ENCODE results near the gene RDH5.

DNA sequence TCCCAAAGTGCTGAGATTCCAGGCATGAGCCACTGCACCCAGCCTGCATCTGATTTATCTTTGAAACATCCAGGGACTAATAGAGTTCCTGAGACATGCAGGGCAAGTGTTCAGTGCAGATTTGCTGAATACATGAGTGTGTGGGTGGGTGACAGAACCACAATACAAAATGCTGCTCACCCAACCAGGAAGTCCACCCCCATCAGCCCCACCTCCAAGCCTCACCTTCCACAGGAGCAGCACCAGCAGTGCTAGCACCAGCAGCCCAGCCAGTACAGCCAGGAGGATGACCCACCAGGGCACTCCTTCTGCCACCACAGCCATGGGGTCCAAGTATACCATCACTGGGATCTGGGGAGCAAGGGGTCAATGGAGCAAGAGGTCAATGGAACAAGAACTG lies 32.4 kb upstream of the RDH5 start:
- TF ChIP-seq, protein P1, sequence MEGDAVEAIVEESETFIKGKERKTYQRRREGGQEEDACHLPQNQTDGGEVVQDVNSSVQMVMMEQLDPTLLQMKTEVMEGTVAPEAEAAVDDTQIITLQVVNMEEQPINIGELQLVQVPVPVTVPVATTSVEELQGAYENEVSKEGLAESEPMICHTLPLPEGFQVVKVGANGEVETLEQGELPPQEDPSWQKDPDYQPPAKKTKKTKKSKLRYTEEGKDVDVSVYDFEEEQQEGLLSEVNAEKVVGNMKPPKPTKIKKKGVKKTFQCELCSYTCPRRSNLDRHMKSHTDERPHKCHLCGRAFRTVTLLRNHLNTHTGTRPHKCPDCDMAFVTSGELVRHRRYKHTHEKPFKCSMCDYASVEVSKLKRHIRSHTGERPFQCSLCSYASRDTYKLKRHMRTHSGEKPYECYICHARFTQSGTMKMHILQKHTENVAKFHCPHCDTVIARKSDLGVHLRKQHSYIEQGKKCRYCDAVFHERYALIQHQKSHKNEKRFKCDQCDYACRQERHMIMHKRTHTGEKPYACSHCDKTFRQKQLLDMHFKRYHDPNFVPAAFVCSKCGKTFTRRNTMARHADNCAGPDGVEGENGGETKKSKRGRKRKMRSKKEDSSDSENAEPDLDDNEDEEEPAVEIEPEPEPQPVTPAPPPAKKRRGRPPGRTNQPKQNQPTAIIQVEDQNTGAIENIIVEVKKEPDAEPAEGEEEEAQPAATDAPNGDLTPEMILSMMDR (conservative IDR thresholded peaks at IDR 0.05; ENCODE audit: low read depth, low read length), result no peak
- TF ChIP-seq EZH2 (IDR thresholded peaks at IDR 0.05; ENCODE audit: borderline replicate concordance, low read depth, low read length, poor library complexity, severe bottlenecking), result no peak

Measured in A673 (cell line).